GM21515 (cell line): Measurements from ENCODE around the gene ZXDA.
A peak's percentile ranks its signal among the peaks of the same experiment; 100 is the strongest.

Experiments
- ATAC-seq: cut with Tn5 transposase; IDR thresholded peaks from one replicate; pipeline ENCODE4 v1.9.1; 2021; ENCODE audit not compliant: unreplicated experiment

The ZXDA gene

GRCh38 chrX:57910287-57910912 lies at the start of gene ZXDA:
Gene ZXDA, minus strand, starts transcription at chrX:57910458. Its CDS starts 38 bp downstream, at chrX:57910420.
- ATAC-seq, result peak; percentile 61

GRCh38 chrX:57952320-57952678 lies 42.0 kb upstream of the ZXDA start:
- no peak for ATAC-seq

GRCh38 chrX:57951666-57952319 lies 41.5 kb upstream of the ZXDA start:
- ATAC-seq, result no peak

GRCh38 chrX:57933321-57933720 lies 23.1 kb upstream of the ZXDA start:
- ATAC-seq, result no peak

- ATAC-seq, result no peak
Observed at GRCh38 chrX:57932266-57932665, 22.0 kb upstream of the ZXDA start.

- ATAC-seq, result no peak
Observed at GRCh38 chrX:57930051-57930450, 19.8 kb upstream of the ZXDA start.

- no peak for ATAC-seq
Observed at GRCh38 chrX:57929373-57929772, 19.1 kb upstream of the ZXDA start.

GRCh38 chrX:57925806-57926205 lies 15.5 kb upstream of the ZXDA start:
- ATAC-seq, result no peak

GRCh38 chrX:57918750-57919436 lies 8.6 kb upstream of the ZXDA start:
- ATAC-seq, result no peak

GRCh38 chrX:57915680-57916079 lies 5.4 kb upstream of the ZXDA start:
- ATAC-seq, result no peak

- peak; percentile 79 for ATAC-seq
Observed at GRCh38 chrX:57909595-57910286, 517 bp downstream of the ZXDA start.

- peak; percentile 3 for ATAC-seq
Observed at GRCh38 chrX:57908972-57909594, 1.2 kb downstream of the ZXDA start.

- ATAC-seq, result no peak
Observed at GRCh38 chrX:57906790-57907189, 3.5 kb downstream of the ZXDA start.

- no peak for ATAC-seq
Observed at GRCh38 chrX:57905141-57905540, 5.1 kb downstream of the ZXDA start.

- no peak for ATAC-seq
Observed at GRCh38 chrX:57904176-57904880, 5.9 kb downstream of the ZXDA start.

GRCh38 chrX:57902633-57903032 lies 7.6 kb downstream of the ZXDA start:
- no peak for ATAC-seq

GRCh38 chrX:57901466-57901865 lies 8.8 kb downstream of the ZXDA start:
- no peak for ATAC-seq

- no peak for ATAC-seq
Observed at GRCh38 chrX:57900975-57901374, 9.3 kb downstream of the ZXDA start.

GRCh38 chrX:57899906-57900305 lies 10.4 kb downstream of the ZXDA start:
- ATAC-seq, result no peak

GRCh38 chrX:57899064-57899463 lies 11.2 kb downstream of the ZXDA start:
- ATAC-seq, result no peak

GRCh38 chrX:57871463-57871862 lies 38.8 kb downstream of the ZXDA start:
- no peak for ATAC-seq
